Thymus (tissue), 11 donors: ENCODE data around the gene ZNF764. TPM values are rescaled to one million over a fixed set of nuclear protein-coding genes. Genes with fewer than 3 reads are reported as not detected.
A peak's percentile ranks its signal among the peaks of the same experiment; 100 is the strongest.
"Not testable (repeated sequence)": the region's sequence is repeated elsewhere in the genome, so short reads cannot be mapped to it uniquely, and the experiment has no call there.

ENCODE experiments used
- DNase-seq, 9 donors: peaks; one replicate each; pipeline ENCODE4 v3.0.0-alpha.2; 2013; ENCODE audit warnings: low spot score in 9 of 9, low read depth in 6 of 9, missing footprints in 1 of 9
- H3K27ac ChIP-seq, 2 donors: one replicate each; pipeline ENCODE4 v1.5.1; 2013; ENCODE audit warnings: control low read depth in 1 of 2, low read depth in 1 of 2, low read length in 1 of 2, mild to moderate bottlenecking in 1 of 2, moderate library complexity in 1 of 2
- H3K27me3 ChIP-seq, 2 donors: one replicate each; pipeline ENCODE4 v1.5.1; 2013; ENCODE audit warnings: low read length in 1 of 2; ENCODE audit not compliant: control insufficient read depth in 2 of 2, insufficient read depth in 1 of 2
- H3K36me3 ChIP-seq, 2 donors: one replicate each; pipeline ENCODE4 v1.5.1; 2013; ENCODE audit warnings: low read length in 1 of 2, mild to moderate bottlenecking in 1 of 2, moderate library complexity in 1 of 2; ENCODE audit not compliant: control insufficient read depth in 2 of 2, insufficient read depth in 2 of 2
- H3K4me1 ChIP-seq, 2 donors: one replicate each; pipeline ENCODE4 v1.5.1; 2013; ENCODE audit warnings: low read length in 2 of 2; ENCODE audit not compliant: control insufficient read depth in 2 of 2, insufficient read depth in 2 of 2
- H3K4me3 ChIP-seq, 2 donors: one replicate each; pipeline ENCODE4 v1.5.1; 2013; ENCODE audit warnings: low read length in 2 of 2, control low read depth in 1 of 2, mild to moderate bottlenecking in 1 of 2
- H3K9me3 ChIP-seq, 2 donors: one replicate each; pipeline ENCODE4 v1.5.1; 2013; ENCODE audit warnings: low read length in 1 of 2, mild to moderate bottlenecking in 1 of 2; ENCODE audit not compliant: control insufficient read depth in 2 of 2, insufficient read depth in 1 of 2
- WGBS: extraction: QIAGEN DNeasy Blood & Tissue Kit; methylation state at CpG from one replicate; pipeline ENCODE4 v1.1.7; 2013; 5-methylcytosine and 5-hydroxymethylcytosine counted together
- polyA plus RNA-seq: library from polyadenylated mRNA; stranded (reverse); fragments of 200-250 nt; gene quantifications from one replicate; pipeline ENCODE4 v1.2.3, GENCODE V29; 2013
- total RNA-seq: library from RNA; stranded (reverse); fragments of 120-200 nt; gene quantifications from one replicate; pipeline ENCODE4 v1.2.4, GENCODE V29; 2013
- donor health status: healthy.

Gene ZNF764
- total and polyA plus RNA-seq, 2 donors = 5.7 to 8.3 TPM

GRCh38 chr16:30600215-30600614 is 42.0 kb upstream of the ZNF764 start:
- no peaks in the 10 kb centered on the region for H3K27me3 ChIP-seq
- 99% methylated on average over 3 of the region's 3 CpGs for WGBS
- no peak overlapping the region for H3K27ac ChIP-seq
- peaks cover 24 to 37% of the 10 kb centered on the region in 2 donors for H3K36me3 ChIP-seq
- no peaks in the 10 kb centered on the region for H3K4me1 ChIP-seq
- H3K9me3 ChIP-seq = peaks cover 0 to 3% of the 10 kb centered on the region in 2 donors
- DNase-seq = no peak
- no peak overlapping the region for H3K4me3 ChIP-seq

GRCh38 chr16:30592871-30593270 is 34.7 kb upstream of the ZNF764 start:
- no peaks in the 10 kb centered on the region for H3K9me3 ChIP-seq
- no peak overlapping the region for H3K4me3 ChIP-seq
- H3K36me3 ChIP-seq = peaks cover 5 to 13% of the 10 kb centered on the region in 2 donors
- H3K27me3 ChIP-seq = no peaks in the 10 kb centered on the region
- no peaks in the 10 kb centered on the region for H3K4me1 ChIP-seq
- WGBS = 99% methylated on average over 4 of the region's 4 CpGs
- DNase-seq = no peak
- H3K27ac ChIP-seq = no peak overlapping the region

DNA sequence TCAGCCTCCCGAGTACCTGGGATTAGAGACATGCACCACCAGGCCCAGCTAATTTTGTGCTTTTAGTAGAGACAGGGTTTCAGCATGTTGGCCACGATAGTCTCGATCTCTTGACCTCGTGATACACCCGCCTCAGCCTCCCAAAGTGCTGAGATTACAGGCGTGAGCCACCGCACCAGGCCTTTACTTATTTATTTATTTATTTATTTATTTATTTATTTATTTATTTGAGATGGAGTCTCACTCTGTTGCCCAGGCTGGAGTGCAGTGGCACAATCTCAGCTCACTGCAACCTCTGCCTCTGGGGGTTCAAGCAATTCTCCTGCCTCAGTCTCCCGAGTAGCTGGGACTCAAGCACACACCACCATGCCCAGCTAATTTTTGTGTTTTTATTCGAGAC is 32.7 kb upstream of the ZNF764 start:
- DNase-seq, H3K9me3 ChIP-seq, H3K27ac ChIP-seq, H3K27me3 ChIP-seq, H3K4me3 ChIP-seq, H3K4me1 ChIP-seq: not testable (repeated sequence)
- peaks cover 5 to 19% of the 10 kb centered on the region in 2 donors for H3K36me3 ChIP-seq
- WGBS = 99% methylated on average over 9 of the region's 9 CpGs

DNA sequence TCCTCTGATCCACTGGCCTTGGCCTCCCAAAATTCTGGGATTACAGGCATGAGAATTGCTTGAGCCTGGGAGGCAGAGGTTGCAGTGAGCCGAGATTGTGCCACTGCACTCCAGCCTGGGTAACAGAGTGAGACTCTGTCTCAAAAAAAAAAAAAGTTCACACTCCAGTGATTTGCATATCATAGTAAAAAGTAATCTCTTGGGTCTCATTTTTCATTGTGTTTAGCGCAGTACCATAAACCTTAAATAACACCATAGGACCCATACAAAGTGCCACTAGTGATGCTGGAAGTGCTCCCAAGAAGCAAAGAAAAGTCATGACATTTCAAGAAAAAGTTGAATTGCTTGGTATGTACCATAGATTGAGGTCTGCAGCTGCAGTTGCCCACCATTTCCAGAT is 31.4 kb upstream of the ZNF764 start:
- Histone ChIP-seq H3K36me3 (peaks cover 5 to 15% of the 10 kb centered on the region in 2 donors), H3K4me1 (peaks cover 2 to 16% of the 10 kb centered on the region in 2 donors)
- not testable (repeated sequence) for H3K4me3 ChIP-seq, H3K9me3 ChIP-seq, H3K27ac ChIP-seq, DNase-seq, H3K27me3 ChIP-seq
- 98% methylated on average over 2 of the region's 2 CpGs for WGBS

DNA sequence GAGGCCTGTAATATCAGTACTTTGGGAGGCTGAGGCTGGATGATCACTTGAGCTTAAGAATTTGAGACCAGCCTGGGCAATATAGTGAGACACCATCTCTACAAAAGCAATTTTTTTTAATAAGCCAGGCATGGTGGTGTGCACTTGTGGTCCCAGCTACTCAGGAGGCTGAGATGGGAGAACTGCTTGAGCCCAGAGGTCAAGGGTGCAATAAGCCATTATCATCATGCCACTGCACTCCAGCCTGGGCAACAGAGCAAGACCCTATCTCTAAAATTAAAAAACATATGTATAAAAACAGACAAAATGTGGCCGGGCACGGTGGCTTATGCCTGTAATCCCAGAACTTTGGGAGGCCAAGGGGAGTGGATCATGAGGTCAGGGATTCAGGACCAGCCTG is 30.5 kb upstream of the ZNF764 start:
- 97% methylated on average over 2 of the region's 2 CpGs for WGBS
- H3K27me3 ChIP-seq = no peaks in the 10 kb centered on the region
- no peak overlapping the region for H3K27ac ChIP-seq
- H3K4me1 ChIP-seq = peaks cover 2 to 18% of the 10 kb centered on the region in 2 donors
- H3K9me3 ChIP-seq = peaks cover 0 to 4% of the 10 kb centered on the region in 2 donors
- no peak for DNase-seq
- H3K36me3 ChIP-seq = peaks cover 3 to 16% of the 10 kb centered on the region in 2 donors
- H3K4me3 ChIP-seq = no peak overlapping the region

- WGBS = under 1% methylated on average over 50 of the region's 50 CpGs
- H3K9me3 ChIP-seq = peaks cover 0 to 7% of the 10 kb centered on the region in 2 donors
- H3K4me1 ChIP-seq = peaks cover 2 to 18% of the 10 kb centered on the region in 2 donors
- DNase-seq = peak; percentile 87 to 99 (median 94)
- H3K27ac ChIP-seq = peak within 1 kb of the TSS; percentile 58 to 78
- H3K4me3 ChIP-seq = peak within 1 kb of the TSS; percentile 67 to 72
- no peaks in the 10 kb centered on the region for H3K27me3 ChIP-seq
- peaks cover 23 to 34% of the 10 kb centered on the region in 2 donors for H3K36me3 ChIP-seq
Observed at GRCh38 chr16:30585400-30586191, 27.4 kb upstream of the ZNF764 start, which contains the start of gene ZNF785. Gene ZNF785 (minus strand): TSS chr16:30585697. CDS start chr16:30585611, 86 bp downstream.

- Histone ChIP-seq H3K4me1 (peaks cover 2 to 18% of the 10 kb centered on the region in 2 donors), H3K4me3 (peak overlapping the region; percentile 67 to 72), H3K9me3 (peaks cover 0 to 7% of the 10 kb centered on the region in 2 donors), H3K36me3 (peaks cover 23 to 34% of the 10 kb centered on the region in 2 donors), H3K27ac (peak overlapping the region; percentile 58 to 78), H3K27me3 (no peaks in the 10 kb centered on the region)
- peak in 1 of 9 donors; percentile 33 for DNase-seq
- 2% methylated on average over 23 of the region's 23 CpGs for WGBS
Observed at GRCh38 chr16:30585022-30585399, 26.8 kb upstream of the ZNF764 start.

DNA sequence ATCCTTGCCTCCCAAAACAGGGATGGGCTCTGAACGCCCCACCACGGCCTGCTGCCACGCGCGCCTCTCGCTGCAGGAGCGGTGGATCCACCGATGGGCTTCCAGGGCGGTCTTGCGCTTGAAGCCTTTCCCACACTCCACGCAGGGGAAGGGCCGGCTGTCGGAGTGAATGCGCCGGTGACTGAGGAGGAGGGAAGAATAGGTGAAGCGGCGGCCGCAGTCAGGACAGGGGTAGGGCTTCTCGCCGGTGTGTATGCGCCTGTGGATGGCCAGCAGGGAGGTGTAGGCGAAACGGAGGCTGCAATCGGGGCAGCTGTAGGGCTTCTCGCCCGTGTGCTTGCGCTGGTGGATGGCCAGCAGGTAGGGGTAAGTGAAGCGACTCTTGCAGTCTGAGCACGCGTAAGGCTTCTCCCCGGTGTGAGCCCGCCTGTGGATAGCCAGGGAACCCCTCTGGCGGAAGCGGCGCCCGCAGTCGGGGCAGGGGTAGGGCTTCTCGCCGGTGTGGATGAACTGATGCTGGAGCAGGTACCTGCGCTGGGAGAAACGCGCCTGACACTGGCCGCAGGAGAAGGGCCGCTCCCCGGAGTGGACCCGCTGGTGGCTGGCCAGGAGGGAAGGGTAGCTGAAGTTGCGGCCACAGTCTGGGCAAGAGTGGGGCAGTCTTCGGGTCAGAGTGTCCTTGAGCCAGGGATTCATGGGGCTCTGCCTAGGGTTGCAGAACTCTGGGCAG is 24.6 kb upstream of the ZNF764 start:
- no peaks in the 10 kb centered on the region for H3K27me3 ChIP-seq
- H3K27ac ChIP-seq = no peak overlapping the region
- H3K4me1 ChIP-seq = peaks cover 2 to 18% of the 10 kb centered on the region in 2 donors
- no peak for DNase-seq
- H3K36me3 ChIP-seq = peaks cover 28 to 46% of the 10 kb centered on the region in 2 donors
- H3K9me3 ChIP-seq = peaks cover 0 to 7% of the 10 kb centered on the region in 2 donors
- WGBS = 98% methylated on average over 48 of the region's 48 CpGs
- H3K4me3 ChIP-seq = no peak overlapping the region

- Histone ChIP-seq H3K4me3 (no peak overlapping the region), H3K27ac (no peak overlapping the region), H3K9me3 (peaks cover 0 to 7% of the 10 kb centered on the region in 2 donors), H3K27me3 (no peaks in the 10 kb centered on the region), H3K36me3 (peaks cover 28 to 38% of the 10 kb centered on the region in 2 donors), H3K4me1 (peaks cover 0 to 14% of the 10 kb centered on the region in 2 donors)
- 98% methylated on average over 7 of the region's 7 CpGs for WGBS
- DNase-seq = no peak
Observed at GRCh38 chr16:30581457-30581856, 23.3 kb upstream of the ZNF764 start.
